Glutamatergic neuron (in vitro differentiated cells): ENCODE results near the gene DCLK2. TPM values are rescaled to one million over a fixed set of nuclear protein-coding genes. Genes with fewer than 3 reads are reported as not detected.

ENCODE experiments used
- DNase-seq: peaks from one replicate; pipeline ENCODE4 v3.0.0; 2022
- H3K27ac Mint-ChIP-seq: one replicate; pipeline ENCODE4 v1.8.0; 2020; ENCODE audit warnings: mild to moderate bottlenecking, mixed read lengths, inconsistent platforms; ENCODE audit not compliant: unreplicated experiment
- H3K27me3 Mint-ChIP-seq: one replicate; pipeline ENCODE4 v1.8.0; 2020; ENCODE audit warnings: mild to moderate bottlenecking, moderate library complexity, mixed read lengths, inconsistent platforms; ENCODE audit not compliant: unreplicated experiment
- H3K36me3 Mint-ChIP-seq: one replicate; pipeline ENCODE4 v1.8.0; 2020; ENCODE audit warnings: mild to moderate bottlenecking, mixed read lengths, inconsistent platforms; ENCODE audit not compliant: unreplicated experiment
- H3K4me1 Mint-ChIP-seq: one replicate; pipeline ENCODE4 v1.8.0; 2020; ENCODE audit warnings: mild to moderate bottlenecking, low read depth, mixed read lengths, inconsistent platforms; ENCODE audit not compliant: unreplicated experiment
- H3K4me3 Mint-ChIP-seq: one replicate; pipeline ENCODE4 v1.8.0; 2020; ENCODE audit warnings: mild to moderate bottlenecking, mixed read lengths, inconsistent platforms; ENCODE audit not compliant: unreplicated experiment
- H3K9me3 Mint-ChIP-seq: one replicate; pipeline ENCODE4 v1.8.0; 2020; ENCODE audit warnings: mild to moderate bottlenecking, moderate library complexity, mixed read lengths, inconsistent platforms; ENCODE audit not compliant: unreplicated experiment
- CTCF ChIP-seq: fragments of 200-600 bp; sonication (generic); IDR thresholded peaks from one replicate; pipeline ENCODE4 v1.5.0; 2021; ENCODE audit not compliant: partially characterized antibody, unreplicated experiment
- total RNA-seq: library from RNA; stranded (reverse); fragmentation: NEBNext Ultra II Directional; extraction: Animal tissue kit (Norgen Biotek cat#: 25700); gene quantifications from one replicate; pipeline ENCODE4 v1.2.1, GENCODE V29; 2021; ENCODE audit not compliant: unreplicated experiment

The DCLK2 gene
- total RNA-seq, 1 donor from 2014 or later: 36.8 TPM

GRCh38 chr4:150038335-150039076 is 39.7 kb upstream of the DCLK2 start:
- H3K9me3 Mint-ChIP-seq: peaks cover 2% of the 10 kb centered on the region
- no peak overlapping the region for H3K4me3 Mint-ChIP-seq
- DNase-seq: no peak
- peaks cover 13% of the 10 kb centered on the region for H3K4me1 Mint-ChIP-seq
- H3K27me3 Mint-ChIP-seq: no peaks in the 10 kb centered on the region
- TF ChIP-seq CTCF: no peak
- H3K27ac Mint-ChIP-seq: no peak overlapping the region
- H3K36me3 Mint-ChIP-seq: peaks cover 5% of the 10 kb centered on the region

- H3K27me3 Mint-ChIP-seq: no peaks in the 10 kb centered on the region
- H3K27ac Mint-ChIP-seq: peak overlapping the region; percentile 69
- peaks cover 5% of the 10 kb centered on the region for H3K36me3 Mint-ChIP-seq
- H3K4me3 Mint-ChIP-seq: no peak overlapping the region
- H3K9me3 Mint-ChIP-seq: peaks cover 2% of the 10 kb centered on the region
- no peak for DNase-seq
- H3K4me1 Mint-ChIP-seq: peaks cover 13% of the 10 kb centered on the region
- no peak for TF ChIP-seq CTCF
Measured at GRCh38 chr4:150039274-150040127, 38.7 kb upstream of the DCLK2 start.

DNA sequence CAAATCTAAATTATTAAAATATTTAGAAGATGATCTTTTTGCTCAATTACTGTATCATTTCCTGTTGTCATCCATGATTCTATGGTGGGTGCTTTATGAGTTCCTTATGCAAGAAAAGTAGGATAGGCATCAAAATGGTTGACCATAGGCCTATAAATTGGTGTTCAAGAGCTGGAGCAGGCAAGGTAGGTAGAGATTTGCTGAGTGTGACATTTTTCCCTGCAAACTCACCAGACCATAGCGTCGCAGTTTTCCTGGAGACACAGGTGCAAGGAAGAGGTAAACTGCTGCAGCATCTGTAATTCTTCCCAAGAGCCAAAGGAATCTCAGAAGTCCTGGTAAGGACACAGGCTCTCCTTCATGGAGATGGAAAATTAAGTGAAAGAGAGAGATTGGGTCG is 33.7 kb upstream of the DCLK2 start:
- TF ChIP-seq CTCF: no peak
- DNase-seq: no peak
- Mint-ChIP-seq H3K36me3 (no peaks in the 10 kb centered on the region), H3K27me3 (no peaks in the 10 kb centered on the region), H3K4me1 (peaks cover 5% of the 10 kb centered on the region), H3K9me3 (no peaks in the 10 kb centered on the region), H3K27ac (no peak overlapping the region), H3K4me3 (no peak overlapping the region)

DNA sequence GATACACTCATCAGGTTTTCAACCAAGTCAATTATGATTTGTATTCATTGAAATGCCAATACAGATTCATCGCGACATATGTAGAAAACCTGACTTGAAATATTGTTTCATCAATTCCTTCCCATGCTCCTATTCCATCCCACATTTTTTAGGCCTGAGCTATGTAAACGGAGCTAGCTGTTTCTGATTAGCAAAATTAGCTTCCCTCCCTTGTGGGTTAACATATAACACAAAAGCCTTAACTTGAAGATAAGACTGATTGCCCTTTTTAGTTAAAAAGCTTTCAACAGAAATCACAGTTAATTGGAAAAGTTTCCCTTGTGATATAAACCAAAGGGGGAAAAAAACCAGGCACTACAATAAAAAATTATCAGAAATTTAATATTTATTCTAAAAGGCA is 32.8 kb upstream of the DCLK2 start:
- Mint-ChIP-seq H3K9me3 (no peaks in the 10 kb centered on the region), H3K27ac (no peak overlapping the region), H3K4me3 (no peak overlapping the region), H3K36me3 (no peaks in the 10 kb centered on the region), H3K4me1 (no peaks in the 10 kb centered on the region), H3K27me3 (no peaks in the 10 kb centered on the region)
- TF ChIP-seq CTCF: no peak
- no peak for DNase-seq
